EL (cell line): ENCODE results near the gene PRR15L.

Experiments used
- DNase-seq: peaks from one replicate; pipeline ENCODE4 v3.0.0-alpha.2; 2016

Gene PRR15L

GRCh38 chr17:47987240-47987835 lies 29.7 kb upstream of the PRR15L start:
- DNase-seq, result peak; percentile 22

DNA sequence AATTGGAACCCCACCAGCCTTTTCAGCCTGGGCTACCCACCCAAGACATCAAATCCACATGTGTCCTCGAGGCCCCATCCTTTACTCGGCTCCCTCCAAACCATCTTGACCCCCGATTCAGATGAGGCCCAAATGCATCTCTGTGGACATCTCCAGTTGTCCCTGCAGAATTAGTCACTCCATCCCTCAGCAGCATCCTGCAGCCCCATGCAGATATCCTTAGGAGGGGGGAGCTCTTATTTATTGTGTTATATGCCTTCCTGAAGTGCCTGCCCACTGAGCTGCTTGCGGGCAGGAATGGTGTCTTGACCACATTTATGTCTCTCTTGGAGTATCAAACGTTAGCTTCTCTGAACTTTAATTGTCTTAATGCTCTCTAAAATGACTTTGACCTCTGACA lies 28.8 kb upstream of the PRR15L start:
- no peak for DNase-seq

- no peak for DNase-seq
Observed at GRCh38 chr17:47983492-47984223, 26.0 kb upstream of the PRR15L start.

- DNase-seq, result no peak
Observed at GRCh38 chr17:47982645-47983390, 25.1 kb upstream of the PRR15L start.

DNA sequence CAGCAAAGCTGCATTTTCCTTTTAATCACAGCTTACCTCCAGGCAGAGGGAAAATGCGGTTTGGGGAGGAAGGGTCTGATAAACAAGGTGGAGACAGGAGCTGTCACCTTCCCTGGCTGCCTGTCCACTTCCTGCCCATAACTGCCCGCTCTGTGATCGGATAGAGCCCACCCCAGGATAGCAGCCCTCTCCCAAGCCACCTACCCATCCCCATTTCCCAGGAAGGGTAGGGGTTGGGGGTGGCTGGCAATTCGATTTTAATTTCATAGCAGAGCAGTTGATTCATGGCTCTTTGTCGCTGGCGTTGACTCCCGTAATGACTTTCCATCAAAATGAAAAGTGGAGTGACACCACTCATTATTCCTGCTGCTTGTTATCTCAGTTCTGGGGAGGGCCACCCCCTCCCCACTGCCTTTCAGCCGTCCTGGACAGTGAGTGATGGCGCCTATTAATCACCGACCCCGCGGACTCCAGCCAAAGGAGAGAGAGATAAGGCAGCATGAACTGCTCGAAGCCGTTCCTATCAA lies 24.5 kb upstream of the PRR15L start:
- no peak for DNase-seq

GRCh38 chr17:47981462-47981861 lies 23.8 kb upstream of the PRR15L start:
- DNase-seq, result no peak

GRCh38 chr17:47980541-47980940 lies 22.9 kb upstream of the PRR15L start:
- no peak for DNase-seq

DNA sequence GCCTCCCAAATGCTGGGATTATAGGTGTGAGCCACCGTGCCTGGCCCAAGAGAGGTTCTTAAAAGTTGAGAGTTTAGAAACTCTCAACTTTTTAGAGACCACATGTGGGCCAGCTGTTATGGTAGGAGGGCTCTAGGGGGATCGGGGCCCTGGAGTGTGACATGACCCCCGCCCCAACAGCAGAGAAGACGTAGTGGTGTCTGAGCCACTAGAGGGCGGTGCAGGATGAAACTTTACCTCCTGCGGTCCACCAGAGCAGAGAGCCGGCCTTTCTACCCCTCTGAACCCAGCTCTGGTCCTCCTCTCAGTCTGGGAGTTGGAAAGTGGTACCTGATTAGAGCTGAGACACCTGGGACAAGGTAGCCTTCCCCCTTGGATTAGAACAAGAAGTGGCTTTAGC lies 20.6 kb upstream of the PRR15L start:
- peak; percentile 57 for DNase-seq

GRCh38 chr17:47975823-47976205 lies 18.1 kb upstream of the PRR15L start:
- DNase-seq, result no peak

- no peak for DNase-seq
Observed at GRCh38 chr17:47975189-47975822, 17.6 kb upstream of the PRR15L start.

DNA sequence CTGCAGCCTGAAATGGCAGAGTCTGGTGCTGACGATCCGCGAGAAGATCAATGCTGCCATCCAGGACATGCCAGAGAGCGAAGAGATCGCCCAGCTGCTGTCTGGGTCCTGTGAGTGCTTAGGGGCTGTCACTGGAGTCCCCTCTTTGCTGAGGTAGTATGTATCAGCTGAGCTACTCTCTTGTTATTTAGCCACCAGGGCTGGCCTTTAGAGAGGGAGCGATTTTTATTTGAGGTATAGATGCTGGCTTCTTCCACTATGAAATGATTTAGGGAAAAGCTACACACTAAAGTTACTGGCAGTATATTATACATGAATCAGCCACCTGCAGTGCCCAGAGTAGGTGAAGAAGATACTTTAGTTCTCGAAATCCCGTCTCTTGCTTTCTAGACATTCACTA lies 15.9 kb upstream of the PRR15L start:
- no peak for DNase-seq

DNA sequence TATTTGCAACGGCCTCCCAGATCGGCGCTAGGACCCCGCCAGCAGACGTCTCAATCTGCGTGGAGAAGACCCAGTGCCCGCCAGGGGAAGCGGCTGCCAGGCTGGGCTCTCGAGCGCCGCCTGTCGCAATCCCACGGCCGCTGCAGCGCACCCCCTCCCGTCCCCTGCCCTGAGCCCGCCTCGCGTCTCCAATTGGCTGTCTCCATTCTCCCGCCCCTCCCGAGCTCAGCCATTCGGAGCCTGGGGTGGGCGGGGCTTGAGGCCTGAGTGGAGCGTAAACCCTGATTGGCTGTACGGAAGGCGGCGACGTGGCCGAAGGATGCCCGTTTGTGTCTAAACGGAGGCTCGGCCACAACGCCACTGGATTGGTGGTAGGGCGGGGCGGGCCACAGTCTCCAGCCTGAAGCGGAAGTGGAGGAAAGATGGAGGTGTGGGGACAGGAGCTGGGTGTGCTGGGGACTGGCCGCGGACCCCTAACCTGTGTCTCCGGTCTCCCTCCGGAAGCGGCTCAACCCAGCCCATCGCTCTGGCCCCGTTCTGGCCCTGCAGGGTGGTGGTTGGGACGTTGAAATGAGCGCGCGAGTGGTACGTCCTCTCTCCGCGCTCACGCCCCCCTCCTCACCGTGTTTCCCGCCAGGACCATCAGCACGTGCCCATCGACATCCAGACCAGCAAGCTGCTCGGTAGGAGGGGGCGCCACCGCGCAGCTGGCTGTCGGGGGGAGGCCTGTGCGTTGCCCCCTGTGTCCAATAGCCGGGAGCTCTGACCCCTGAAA lies 13.2 kb upstream of the PRR15L start, which contains the start of gene CDK5RAP3:
TSS of gene CDK5RAP3 (plus strand) at position 389 of the 775 bp plus-strand sequence. CDS start at position 423, 34 bp downstream.
- peak; percentile 100 for DNase-seq

DNA sequence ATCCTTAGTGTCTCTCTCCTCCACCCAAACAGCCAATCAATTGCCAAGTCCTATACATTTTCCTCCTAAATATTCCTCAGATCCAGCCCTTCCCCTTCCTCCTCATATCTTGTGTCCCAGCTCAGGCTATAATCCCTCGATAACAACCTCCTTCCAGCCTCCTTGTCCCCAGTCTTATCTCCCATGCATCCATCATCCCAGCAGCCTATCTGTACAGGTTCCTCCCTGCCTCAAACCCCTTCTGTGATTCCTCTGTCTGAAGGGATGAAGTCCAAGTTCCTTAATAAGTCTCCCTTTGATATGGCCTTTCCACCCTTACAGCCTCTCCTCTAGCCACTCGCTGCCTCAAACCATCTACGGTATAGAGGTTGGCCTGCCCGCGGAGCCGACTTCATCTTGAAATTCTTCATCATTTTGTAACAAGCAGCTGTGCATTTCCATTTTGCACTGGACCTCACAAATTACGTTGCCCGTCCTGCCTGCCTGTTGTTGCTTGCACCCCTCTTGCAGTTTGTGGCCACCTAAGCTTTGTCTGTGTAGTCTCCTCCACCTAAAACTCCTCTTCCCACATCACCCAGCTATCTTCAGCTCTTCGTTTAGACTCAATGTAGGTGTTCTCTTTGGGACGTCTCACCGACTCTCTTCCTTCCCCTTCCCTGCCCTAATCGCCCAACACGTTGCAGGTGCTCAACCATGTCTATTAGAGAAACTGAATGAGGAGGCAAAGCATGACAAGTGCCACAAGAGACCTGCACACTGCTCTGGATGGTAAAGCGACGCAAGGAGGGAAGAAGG lies 12.4 kb upstream of the PRR15L start:
- no peak for DNase-seq

GRCh38 chr17:47968836-47969235 lies 11.2 kb upstream of the PRR15L start:
- DNase-seq, result no peak

DNA sequence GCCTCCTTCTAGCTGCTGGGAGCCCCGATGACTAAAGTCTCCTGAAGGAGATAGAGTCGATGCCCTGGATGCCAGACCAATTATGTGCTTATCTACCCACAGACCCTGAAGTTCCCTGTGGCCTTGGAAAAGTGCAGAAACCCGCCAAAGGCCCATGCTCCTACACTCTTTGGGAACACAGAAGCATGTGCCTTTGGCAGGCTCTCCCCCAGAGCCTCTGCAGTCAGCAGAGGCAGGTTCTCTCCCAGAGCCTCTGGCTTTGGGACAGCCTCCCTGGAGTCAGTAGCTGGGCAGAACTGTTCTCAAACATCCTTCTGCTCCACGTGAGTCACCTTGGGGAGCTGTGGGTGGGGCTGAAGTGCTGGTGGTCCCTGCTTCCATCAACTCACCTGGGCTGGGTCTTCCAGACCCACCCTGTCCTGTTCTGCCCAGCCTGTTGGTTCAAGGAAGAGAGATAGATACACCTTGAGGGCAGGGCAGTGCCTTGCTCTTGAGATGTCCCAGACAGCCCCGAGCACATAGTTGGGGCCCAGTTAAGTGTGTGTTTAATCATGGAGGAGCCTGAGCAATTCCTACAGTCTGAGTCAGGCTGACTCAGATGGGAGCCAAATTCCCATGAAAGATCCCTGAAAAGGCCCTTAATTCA lies 10.0 kb upstream of the PRR15L start:
- DNase-seq, result peak; percentile 89

- no peak for DNase-seq
Observed at GRCh38 chr17:47966079-47966519, 8.4 kb upstream of the PRR15L start.

DNA sequence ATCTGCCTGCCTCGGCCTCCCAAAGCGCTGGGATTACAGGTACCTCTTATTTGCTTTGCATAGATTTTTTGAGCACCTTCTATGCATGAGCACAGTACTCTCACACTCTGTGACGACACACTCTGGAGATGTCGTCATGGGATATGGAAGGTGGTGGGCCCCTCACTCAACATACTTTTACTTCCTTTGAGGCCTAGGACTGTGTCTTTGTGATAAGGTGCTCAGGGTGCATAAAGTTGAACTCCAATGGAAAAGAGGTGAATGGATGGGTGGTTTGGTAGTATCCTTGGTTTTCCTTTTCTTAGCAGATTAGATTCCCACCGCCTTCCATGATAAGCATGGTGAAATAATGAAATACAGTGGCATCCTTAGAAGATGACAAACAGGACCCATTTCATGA lies 7.2 kb upstream of the PRR15L start:
- DNase-seq, result no peak

DNA sequence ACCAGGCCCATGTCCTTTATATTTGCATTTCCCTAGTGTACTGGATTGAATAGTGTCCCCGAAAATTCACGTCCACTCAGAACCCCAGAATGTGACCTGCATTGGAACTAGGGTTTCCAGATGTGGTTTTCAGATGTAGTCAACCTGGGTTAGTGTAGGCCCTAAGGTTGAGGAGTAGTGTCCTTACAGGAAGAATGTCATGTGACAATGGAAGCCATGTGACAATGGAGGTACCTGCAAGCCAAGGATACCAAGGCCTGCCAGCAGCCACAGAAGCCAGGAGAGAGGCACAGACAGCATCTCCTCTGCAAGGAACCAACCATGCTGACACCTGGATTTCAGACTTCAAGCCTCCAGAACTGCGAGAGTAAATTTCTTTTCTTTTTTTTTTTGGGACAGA lies 5.2 kb upstream of the PRR15L start:
- no peak for DNase-seq

DNA sequence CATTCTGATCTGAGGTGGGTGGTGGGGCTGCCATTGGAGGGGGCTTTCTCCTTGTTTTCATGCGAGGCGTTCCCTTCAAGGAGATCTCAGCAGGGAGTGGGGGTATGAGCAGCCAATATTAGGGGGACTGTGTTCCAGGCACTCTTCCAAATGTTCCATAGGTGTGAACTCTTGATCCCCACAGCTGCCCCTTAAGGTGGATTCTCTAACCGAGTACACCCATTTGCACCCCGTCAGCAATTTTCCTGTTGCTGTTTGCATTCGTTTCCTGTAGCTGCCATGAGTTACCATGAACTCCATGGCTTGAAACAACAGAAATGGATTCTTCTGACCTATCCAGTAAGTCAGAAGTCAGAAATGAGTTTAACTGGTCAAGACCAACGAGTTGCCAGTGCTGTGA lies 3.7 kb upstream of the PRR15L start:
- DNase-seq, result no peak

- no peak for DNase-seq
Observed at GRCh38 chr17:47959825-47960655, 2.4 kb upstream of the PRR15L start.
